Gastroesophageal sphincter (tissue), 4 donors: Measurements from ENCODE around the gene HHIP. TPM values are rescaled to one million over a fixed set of nuclear protein-coding genes. Genes with fewer than 3 reads are reported as not detected.

Experiments
- ATAC-seq: fragments of 150-250 bp; one replicate; pipeline ENCODE4 v1.9.1; 2016; ENCODE audit warnings: mild to moderate bottlenecking, moderate library complexity
- H3K27ac ChIP-seq, 4 donors: fragments of 200-600 bp; sonication (generic) in 3 of 4; 1 replicate in 3 of 4; 2 replicates in 1 of 4; pipeline ENCODE4 v1.5.1; 2016 to 2019
- H3K27me3 ChIP-seq: fragments of 200-600 bp; sonication (generic); one replicate; pipeline ENCODE4 v1.5.1; 2019
- H3K36me3 ChIP-seq, 2 donors: fragments of 200-600 bp; sonication (generic); one replicate each; pipeline ENCODE4 v1.5.1; 2019; ENCODE audit warnings: control low read depth in 1 of 2
- H3K4me1 ChIP-seq, 3 donors: fragments of 200-600 bp; sonication (generic); 1 replicate in 2 of 3; 2 replicates in 1 of 3; pipeline ENCODE4 v1.5.1; 2016 to 2019; ENCODE audit warnings: control low read depth in 2 of 3
- H3K4me3 ChIP-seq, 2 donors: fragments of 200-600 bp; sonication (generic); one replicate each; pipeline ENCODE4 v1.5.1; 2019; ENCODE audit warnings: mild to moderate bottlenecking in 1 of 2, moderate library complexity in 1 of 2
- H3K9me3 ChIP-seq, 3 donors: fragments of 200-600 bp; sonication (generic); one replicate each; pipeline ENCODE4 v1.5.1; 2017 to 2019; ENCODE audit warnings: control low read depth in 2 of 3
- CTCF ChIP-seq, 4 experiments: fragments of 200-600 bp in 2 of 4; fragments of 450-650 bp in 2 of 4; sonication (generic) in 1 of 4; IDR thresholded peaks; one replicate each; pipeline ENCODE4 v1.5.1; 2017 to 2019; ENCODE audit warnings: antibody characterized with exemption in 4 of 4, mild to moderate bottlenecking in 2 of 4, moderate library complexity in 2 of 4
- EP300 ChIP-seq: sonication (generic); formaldehyde crosslinking; IDR thresholded peaks from one replicate; pipeline ENCODE4 v1.6.1; 2017; ENCODE audit warnings: antibody characterized with exemption, mild to moderate bottlenecking
- POLR2A ChIP-seq, 2 donors: fragments of 450-650 bp; IDR thresholded peaks; one replicate each; pipeline ENCODE4 v1.6.1; 2017; ENCODE audit warnings: antibody characterized with exemption in 2 of 2, mild to moderate bottlenecking in 2 of 2, moderate library complexity in 1 of 2
- POLR2AphosphoS5 ChIP-seq: sonication (generic); formaldehyde crosslinking; IDR thresholded peaks from one replicate; pipeline ENCODE4 v1.6.1; 2017; ENCODE audit warnings: antibody characterized with exemption
- WGBS, 2 donors: methylation state at CpG; one replicate each; pipeline ENCODE4 v1.1.5; 2018; ENCODE audit warnings: low coverage in 1 of 2; 5-methylcytosine and 5-hydroxymethylcytosine counted together
- total RNA-seq, 4 donors: library from RNA; depleted of rRNA; stranded (reverse); fragments of >200 nt; gene quantifications; one replicate each; pipeline ENCODE4 v1.1.0, GENCODE V29; 2016

Gene HHIP
- total RNA-seq, 4 donors from 2014 or later, result 0.10 to 0.54 (median 0.19) TPM; not detected in 1

GRCh38 chr4:144655491-144655890, 9.5 kb downstream of the HHIP start:
- Histone ChIP-seq H3K4me1 (no peaks in the 10 kb centered on the region), H3K27me3 (peaks cover 4% of the 10 kb centered on the region), H3K9me3 (no peaks in the 10 kb centered on the region), H3K4me3 (no peak overlapping the region), H3K27ac (no peak overlapping the region), H3K36me3 (no peaks in the 10 kb centered on the region)
- no peak for ATAC-seq
- WGBS, 2 donors, result 86 to 100% methylated on average over 2 of the region's 2 CpGs
- TF ChIP-seq POLR2A (IDR thresholded peaks at IDR 0.05) (no peak), POLR2AphosphoS5 (no peak), CTCF (IDR thresholded peaks at IDR 0.05) (no peak), EP300 (no peak)

- TF ChIP-seq CTCF (IDR thresholded peaks at IDR 0.05) (no peak), POLR2AphosphoS5 (no peak), EP300 (no peak), POLR2A (IDR thresholded peaks at IDR 0.05) (no peak)
- Histone ChIP-seq H3K27me3 (no peaks in the 10 kb centered on the region), H3K4me3 (no peak overlapping the region), H3K27ac (no peak overlapping the region), H3K4me1 (no peaks in the 10 kb centered on the region), H3K36me3 (no peaks in the 10 kb centered on the region), H3K9me3 (no peaks in the 10 kb centered on the region)
- WGBS, 2 donors, result 25 to 53% methylated on average over 2 of the region's 2 CpGs
- ATAC-seq, result no peak
Observed at GRCh38 chr4:144656850-144657249, 10.9 kb downstream of the HHIP start.

GRCh38 chr4:144658015-144658567, 12.1 kb downstream of the HHIP start:
- H3K4me1 ChIP-seq, result no peaks in the 10 kb centered on the region
- no peaks in the 10 kb centered on the region for H3K9me3 ChIP-seq
- H3K36me3 ChIP-seq, result no peaks in the 10 kb centered on the region
- no peak for TF ChIP-seq CTCF (IDR thresholded peaks at IDR 0.05)
- TF ChIP-seq POLR2AphosphoS5, result no peak
- no peak for TF ChIP-seq EP300
- TF ChIP-seq POLR2A (IDR thresholded peaks at IDR 0.05), result no peak
- H3K27me3 ChIP-seq, result no peaks in the 10 kb centered on the region
- WGBS, 2 donors, result 94 to 100% methylated on average over 8 of the region's 8 CpGs
- no peak overlapping the region for H3K27ac ChIP-seq
- ATAC-seq, result no peak
- H3K4me3 ChIP-seq, result no peak overlapping the region

GRCh38 chr4:144658903-144659302, 12.9 kb downstream of the HHIP start:
- no peak overlapping the region for H3K4me3 ChIP-seq
- no peaks in the 10 kb centered on the region for H3K4me1 ChIP-seq
- H3K27ac ChIP-seq, result no peak overlapping the region
- H3K36me3 ChIP-seq, result no peaks in the 10 kb centered on the region
- no peak for TF ChIP-seq CTCF (IDR thresholded peaks at IDR 0.05)
- TF ChIP-seq EP300, result no peak
- TF ChIP-seq POLR2A (IDR thresholded peaks at IDR 0.05), result no peak
- TF ChIP-seq POLR2AphosphoS5, result no peak
- no peaks in the 10 kb centered on the region for H3K27me3 ChIP-seq
- no peaks in the 10 kb centered on the region for H3K9me3 ChIP-seq
- no peak for ATAC-seq
- 22 to 40% methylated on average over 1 of the region's 1 CpG for WGBS, 2 donors

- no peak overlapping the region for H3K27ac ChIP-seq
- H3K27me3 ChIP-seq, result no peaks in the 10 kb centered on the region
- H3K4me3 ChIP-seq, result no peak overlapping the region
- H3K36me3 ChIP-seq, result no peaks in the 10 kb centered on the region
- ATAC-seq, result no peak
- H3K9me3 ChIP-seq, result no peaks in the 10 kb centered on the region
- WGBS, 2 donors, result 83 to 89% methylated on average over 4 to 5 of the region's 5 CpGs
- H3K4me1 ChIP-seq, result no peaks in the 10 kb centered on the region
- TF ChIP-seq POLR2AphosphoS5 (no peak), POLR2A (IDR thresholded peaks at IDR 0.05) (no peak), EP300 (no peak), CTCF (IDR thresholded peaks at IDR 0.05) (no peak)
Observed at GRCh38 chr4:144659447-144659846, 13.5 kb downstream of the HHIP start.
